ENCODE measurements around the gene CDC42SE2.

The CDC42SE2 gene

GRCh38 chr5:131263648-131264450 is at the start of gene CDC42SE2:
Gene CDC42SE2 (plus strand): TSS chr5:131264053. CDS start chr5:131359494, 95,441 bp downstream.
- DNase-seq (ENCODE audit: low read depth, low spot score) = peak; percentile 93

GRCh38 chr5:131214609-131215227 is 49.1 kb upstream of the CDC42SE2 start:
- no peak for DNase-seq (ENCODE audit: low read depth, low spot score)

GRCh38 chr5:131217791-131218190 is 46.1 kb upstream of the CDC42SE2 start:
- DNase-seq (ENCODE audit: low read depth, low spot score) = no peak

GRCh38 chr5:131218392-131218791 is 45.5 kb upstream of the CDC42SE2 start:
- DNase-seq (ENCODE audit: low read depth, low spot score) = no peak

GRCh38 chr5:131220566-131220965 is 43.3 kb upstream of the CDC42SE2 start:
- no peak for DNase-seq (ENCODE audit: low read depth, low spot score)

- no peak for DNase-seq (ENCODE audit: low read depth, low spot score)
Measured at GRCh38 chr5:131221008-131221703, 42.7 kb upstream of the CDC42SE2 start.

GRCh38 chr5:131221888-131222287 is 42.0 kb upstream of the CDC42SE2 start:
- DNase-seq (ENCODE audit: low read depth, low spot score) = no peak

GRCh38 chr5:131222731-131223130 is 41.1 kb upstream of the CDC42SE2 start:
- no peak for DNase-seq (ENCODE audit: low read depth, low spot score)

- no peak for DNase-seq (ENCODE audit: low read depth, low spot score)
Measured at GRCh38 chr5:131223751-131224386, 40.0 kb upstream of the CDC42SE2 start.

- no peak for DNase-seq (ENCODE audit: low read depth, low spot score)
Measured at GRCh38 chr5:131224387-131225201, 39.3 kb upstream of the CDC42SE2 start.

GRCh38 chr5:131225282-131225974 is 38.4 kb upstream of the CDC42SE2 start:
- no peak for DNase-seq (ENCODE audit: low read depth, low spot score)

GRCh38 chr5:131226899-131227298 is 37.0 kb upstream of the CDC42SE2 start:
- DNase-seq (ENCODE audit: low read depth, low spot score) = no peak

GRCh38 chr5:131228646-131229045 is 35.2 kb upstream of the CDC42SE2 start:
- no peak for DNase-seq (ENCODE audit: low read depth, low spot score)

GRCh38 chr5:131229623-131230022 is 34.2 kb upstream of the CDC42SE2 start:
- no peak for DNase-seq (ENCODE audit: low read depth, low spot score)

GRCh38 chr5:131230406-131230805 is 33.4 kb upstream of the CDC42SE2 start:
- peak; percentile 26 for DNase-seq (ENCODE audit: low read depth, low spot score)

- DNase-seq (ENCODE audit: low read depth, low spot score) = no peak
Measured at GRCh38 chr5:131239686-131240085, 24.2 kb upstream of the CDC42SE2 start.

GRCh38 chr5:131242728-131243255 is 21.1 kb upstream of the CDC42SE2 start:
- no peak for DNase-seq (ENCODE audit: low read depth, low spot score)

GRCh38 chr5:131245312-131245711 is 18.5 kb upstream of the CDC42SE2 start:
- DNase-seq (ENCODE audit: low read depth, low spot score) = no peak

GRCh38 chr5:131245948-131246347 is 17.9 kb upstream of the CDC42SE2 start:
- DNase-seq (ENCODE audit: low read depth, low spot score) = no peak

GRCh38 chr5:131246504-131246903 is 17.3 kb upstream of the CDC42SE2 start:
- no peak for DNase-seq (ENCODE audit: low read depth, low spot score)
